ENCODE results near the gene SEC24C.
"Not testable (repeated sequence)": the region's sequence is repeated elsewhere in the genome, so short reads cannot be mapped to it uniquely, and the experiment has no call there.

The SEC24C gene

DNA sequence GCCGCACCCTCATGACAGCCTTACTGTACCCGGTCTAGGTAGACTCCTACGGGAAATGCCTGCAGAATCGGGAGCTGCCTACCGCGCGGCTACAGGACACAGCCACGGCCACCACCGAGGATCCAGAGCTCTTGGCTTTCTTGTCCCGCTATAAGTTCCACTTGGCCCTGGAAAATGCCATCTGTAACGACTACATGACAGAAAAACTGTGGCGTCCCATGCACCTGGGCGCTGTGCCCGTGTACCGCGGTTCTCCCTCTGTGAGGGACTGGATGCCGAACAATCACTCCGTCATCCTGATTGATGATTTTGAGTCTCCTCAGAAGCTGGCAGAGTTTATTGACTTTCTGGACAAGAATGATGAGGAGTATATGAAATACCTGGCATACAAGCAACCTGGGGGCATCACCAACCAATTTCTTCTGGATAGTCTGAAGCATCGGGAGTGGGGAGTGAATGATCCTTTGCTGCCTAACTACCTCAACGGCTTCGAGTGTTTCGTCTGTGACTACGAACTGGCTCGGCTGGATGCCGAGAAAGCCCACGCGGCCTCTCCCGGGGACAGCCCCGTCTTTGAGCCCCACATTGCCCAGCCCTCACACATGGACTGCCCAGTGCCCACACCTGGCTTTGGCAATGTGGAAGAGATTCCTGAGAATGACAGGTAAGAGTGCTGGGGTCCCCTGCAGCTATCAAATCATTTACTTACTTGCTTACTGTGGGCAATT lies 29.1 kb downstream of the SEC24C start:
- no peak for DNase-seq

GRCh38 chr10:73774637-73775036 lies 30.5 kb downstream of the SEC24C start:
- DNase-seq, result no peak

DNA sequence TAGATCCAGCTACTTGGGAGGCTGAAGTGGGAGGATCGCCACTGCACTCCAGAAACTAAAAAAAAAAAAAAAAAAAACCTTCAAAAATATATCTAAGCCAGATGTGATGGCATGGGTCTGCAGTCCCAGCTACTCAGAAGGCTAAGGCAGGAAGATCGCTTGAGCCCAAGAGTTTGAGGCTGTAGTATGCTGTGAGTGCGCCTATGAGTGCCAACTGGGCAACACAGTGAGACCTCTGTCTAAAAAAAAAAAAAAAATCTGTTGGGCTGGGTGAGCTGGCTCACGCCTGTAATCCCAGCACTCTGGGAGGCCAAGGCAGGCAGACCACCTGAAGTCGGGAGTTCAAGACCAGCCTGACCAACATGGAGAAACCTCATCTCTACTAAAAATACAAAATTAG lies 34.8 kb downstream of the SEC24C start:
- DNase-seq, result no peak

DNA sequence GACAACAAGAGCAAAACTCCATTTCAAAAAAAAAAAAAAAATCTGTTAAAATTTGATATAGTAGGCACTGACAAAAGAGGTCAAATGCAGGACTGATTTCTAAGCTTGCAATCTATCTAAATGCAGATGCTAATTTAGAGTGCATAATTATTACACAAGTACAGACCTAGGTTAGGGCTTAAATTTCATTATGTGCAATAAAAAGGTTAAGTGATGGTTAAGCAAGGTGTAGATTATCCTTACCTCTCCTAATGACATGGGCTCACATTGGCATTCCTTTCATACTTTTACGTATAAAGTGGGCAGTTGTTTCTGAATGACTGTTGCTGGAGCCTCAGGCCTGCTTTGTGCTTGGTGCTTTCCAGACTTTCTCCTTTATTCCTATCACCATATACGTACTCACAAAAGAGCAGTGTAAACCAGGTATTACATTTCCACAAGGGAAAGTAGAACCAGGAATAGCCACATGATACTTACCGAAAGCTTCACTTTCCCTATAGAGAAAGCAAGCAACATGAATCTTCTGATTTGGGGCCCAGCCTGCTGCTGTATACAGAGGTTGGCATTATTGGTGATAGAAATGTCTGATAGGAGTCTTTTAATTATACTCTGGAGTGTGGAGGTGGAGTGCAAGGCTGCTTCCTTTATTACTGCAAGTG lies 35.5 kb downstream of the SEC24C start:
- DNase-seq, result no peak

DNA sequence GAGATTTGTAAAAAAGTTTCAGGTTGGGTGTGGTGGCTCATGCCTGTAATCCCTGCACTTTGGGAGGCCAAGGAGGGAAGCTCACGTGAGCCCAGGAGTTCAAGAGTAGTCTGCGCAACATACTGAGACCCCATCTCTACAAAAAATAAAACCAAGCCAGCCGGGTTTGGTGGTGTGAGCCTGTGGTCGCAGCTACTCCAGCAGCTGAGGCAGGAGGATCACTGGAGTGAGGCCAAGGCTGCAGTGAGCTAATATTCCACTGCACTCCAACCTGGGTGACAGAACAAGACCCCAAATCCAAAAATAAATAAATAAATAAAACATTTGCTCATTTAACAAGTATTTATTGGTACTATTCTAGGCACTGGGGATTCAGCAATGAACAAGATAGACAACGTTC lies 36.1 kb downstream of the SEC24C start:
- DNase-seq, result no peak

DNA sequence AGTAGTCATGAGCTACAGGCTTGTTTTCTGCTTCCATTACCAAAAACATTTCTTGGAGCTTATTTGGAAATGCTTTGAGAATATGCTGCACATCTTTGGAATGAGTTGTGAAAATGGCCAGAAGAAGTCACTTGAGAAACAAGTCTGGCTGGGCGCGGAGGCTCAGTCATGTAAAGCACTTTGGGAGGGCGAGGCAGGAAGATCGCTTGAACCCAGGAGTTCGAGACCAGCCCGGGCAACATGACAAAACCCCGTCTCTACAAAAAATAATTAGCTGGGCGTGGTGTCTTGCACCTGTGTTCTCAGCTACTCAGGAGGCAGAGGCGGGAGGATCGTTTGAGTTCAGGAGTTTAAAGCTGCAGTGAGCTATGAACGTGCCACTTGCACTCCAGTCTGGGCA lies 36.8 kb downstream of the SEC24C start:
- DNase-seq, result no peak

- no peak for DNase-seq
Measured at GRCh38 chr10:73781548-73781878, 37.3 kb downstream of the SEC24C start.

DNA sequence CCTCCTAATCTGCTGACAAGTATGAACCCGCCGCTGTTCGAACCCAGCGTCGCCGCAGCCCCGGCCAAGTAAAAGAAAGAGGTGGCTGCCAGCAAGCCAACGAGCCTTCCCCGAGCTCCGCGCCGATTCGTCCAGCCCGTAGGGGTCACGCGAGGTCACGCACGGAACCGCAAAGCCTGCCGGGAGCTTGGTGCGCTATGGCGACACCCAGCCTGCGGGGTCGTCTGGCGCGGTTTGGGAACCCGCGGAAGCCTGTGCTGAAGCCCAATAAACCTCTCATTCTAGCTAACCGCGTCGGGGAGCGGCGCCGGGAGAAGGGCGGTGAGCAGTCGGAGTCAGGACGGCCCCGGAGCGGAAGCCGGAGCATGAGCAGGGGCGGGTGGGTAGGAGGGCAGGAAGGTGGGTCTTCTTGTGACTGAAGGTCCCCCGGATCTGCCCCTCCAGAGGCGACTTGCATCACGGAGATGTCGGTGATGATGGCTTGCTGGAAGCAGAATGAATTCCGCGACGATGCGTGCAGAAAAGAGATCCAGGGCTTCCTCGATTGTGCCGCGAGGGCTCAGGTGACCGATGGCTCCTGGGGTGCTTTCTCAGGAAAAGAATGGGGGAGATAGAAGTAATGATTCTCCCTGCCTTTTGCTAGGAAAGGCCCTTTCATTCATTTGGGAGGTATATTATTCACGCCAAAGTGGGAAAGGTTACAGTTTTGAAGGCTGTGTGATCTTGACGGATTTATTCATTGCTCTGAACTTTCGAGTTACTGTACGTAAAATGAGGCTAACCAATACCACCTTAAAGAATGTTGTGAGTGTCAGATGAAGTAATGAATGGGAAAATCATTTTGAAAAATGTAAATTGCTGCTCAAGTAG lies 37.9 kb downstream of the SEC24C start, which contains the start of gene CHCHD1:
TSS of gene CHCHD1 (plus strand) at position 170 of the 870 bp plus-strand sequence. CDS start at position 198, 28 bp downstream.
- DNase-seq, result peak; percentile 90

DNA sequence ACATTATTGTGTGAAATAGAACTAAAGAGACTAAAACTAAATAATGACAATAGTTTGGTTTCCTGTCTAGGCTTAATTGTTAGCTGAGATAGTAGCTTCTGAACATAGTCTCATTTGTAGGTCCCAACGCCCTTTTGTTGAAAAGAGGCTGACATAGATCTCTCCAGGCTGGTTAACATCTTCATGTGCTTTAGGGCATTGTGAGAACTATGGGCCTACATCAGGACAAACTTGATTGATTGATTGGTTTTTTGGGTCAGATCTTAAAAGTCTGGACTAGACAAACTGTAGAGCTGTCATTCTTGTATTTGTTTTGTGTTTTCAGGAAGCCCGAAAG lies 38.5 kb downstream of the SEC24C start:
- no peak for DNase-seq

DNA sequence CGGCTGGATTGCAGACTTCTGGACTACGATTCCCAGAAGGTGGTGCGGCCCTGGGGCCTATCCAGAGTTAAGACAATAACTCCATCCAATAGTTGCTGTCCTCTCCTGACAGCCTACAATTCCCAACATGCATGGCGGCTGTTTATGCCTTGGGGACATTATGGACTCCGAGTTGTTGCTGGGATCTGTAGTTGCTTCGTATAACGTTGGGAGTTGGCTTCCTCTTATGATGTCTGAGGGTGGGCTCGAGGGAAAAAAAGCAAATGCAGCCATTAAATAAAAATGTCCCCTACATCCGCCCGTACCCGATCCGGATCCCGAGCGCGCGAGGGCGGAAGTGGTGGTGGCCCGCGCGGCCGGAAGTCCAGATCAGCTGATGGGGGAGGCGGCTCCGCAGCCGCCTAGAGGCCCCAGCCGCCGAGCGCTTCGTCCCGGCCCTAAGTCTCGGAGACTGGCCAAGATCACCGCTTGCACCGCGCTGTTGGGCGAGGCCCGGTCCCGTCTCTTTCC lies 41.1 kb downstream of the SEC24C start, which contains the start of gene ZSWIM8:
TSS of gene ZSWIM8 (plus strand) at position 396 of the 510 bp plus-strand sequence. CDS start 273 bp downstream, outside the sequence.
- DNase-seq, result peak; percentile 84

DNA sequence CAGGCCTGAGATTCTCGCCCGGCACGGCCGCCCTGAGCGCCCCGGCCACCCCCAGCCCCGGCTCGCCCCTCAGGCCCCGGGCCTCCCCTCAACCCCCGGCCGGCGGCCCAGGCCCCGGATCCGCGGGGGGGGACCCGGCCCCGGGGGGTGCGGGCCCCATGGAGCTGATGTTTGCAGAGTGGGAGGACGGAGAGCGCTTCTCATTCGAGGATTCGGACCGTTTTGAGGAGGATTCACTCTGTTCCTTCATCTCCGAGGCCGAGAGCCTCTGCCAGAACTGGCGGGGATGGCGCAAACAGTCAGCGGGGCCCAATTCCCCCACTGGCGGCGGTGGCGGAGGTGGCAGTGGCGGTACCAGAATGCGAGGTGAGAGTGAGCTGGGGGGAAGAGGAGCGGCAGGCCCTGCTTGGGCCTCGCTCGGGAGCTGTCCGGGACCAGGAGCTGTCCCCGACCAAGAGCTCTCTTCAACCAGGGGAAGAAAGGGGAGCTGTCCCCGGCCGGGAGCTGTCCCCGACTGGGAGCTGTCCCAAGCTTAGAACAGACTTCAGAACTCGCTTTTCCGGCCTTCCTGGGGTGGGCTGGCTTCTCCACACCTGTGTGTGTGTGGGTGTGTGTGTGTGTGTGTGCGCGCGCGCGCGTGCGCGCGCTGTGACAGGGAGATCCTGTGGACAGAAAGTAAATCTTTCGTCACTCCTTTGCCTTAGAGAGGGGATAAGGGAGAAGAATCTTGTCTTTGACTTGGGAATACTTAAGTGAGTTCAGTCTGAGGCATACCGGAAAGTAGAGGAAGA lies 41.7 kb downstream of the SEC24C start:
- peak; percentile 40 for DNase-seq

- DNase-seq, result no peak
Measured at GRCh38 chr10:73786512-73786885, 42.3 kb downstream of the SEC24C start.

DNA sequence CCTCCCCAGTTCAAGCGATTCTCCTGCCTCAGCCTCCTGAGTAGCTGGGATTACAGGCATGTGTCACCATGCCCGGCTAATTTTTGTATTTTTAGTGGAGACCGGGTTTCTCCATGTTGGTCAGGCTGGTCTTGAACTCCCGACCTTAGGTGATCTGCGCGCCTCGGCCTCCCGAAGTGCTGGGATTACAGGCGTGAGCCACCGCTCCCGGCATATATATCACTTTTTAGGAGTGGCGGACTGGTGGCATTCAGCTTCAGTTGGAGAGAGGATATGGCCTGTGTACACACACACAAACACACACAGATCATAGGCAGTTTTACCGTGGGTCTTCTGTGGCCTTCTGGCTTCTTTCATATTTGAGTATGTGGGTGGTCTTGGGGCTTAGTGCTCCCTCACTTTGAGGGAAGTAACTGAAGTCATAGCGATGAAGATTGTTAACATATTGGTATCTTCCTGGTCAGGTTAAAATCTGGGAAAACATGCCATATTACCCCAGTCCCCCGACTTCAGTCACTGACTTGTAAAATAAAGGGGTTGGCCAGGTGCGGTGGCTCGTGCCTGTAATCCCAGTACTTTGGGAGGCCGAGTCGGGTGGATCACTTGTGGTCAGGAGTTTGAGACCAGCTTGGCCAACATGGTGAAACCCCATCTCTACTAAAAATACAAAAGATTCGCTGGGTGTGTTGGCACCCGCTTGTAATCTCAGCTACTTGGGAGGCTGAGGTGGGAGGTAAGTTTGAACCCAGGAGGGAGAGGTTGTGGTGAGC lies 43.0 kb downstream of the SEC24C start:
- DNase-seq, result not testable (repeated sequence)

- no peak for DNase-seq
Measured at GRCh38 chr10:73788864-73789658, 44.9 kb downstream of the SEC24C start.

- no peak for DNase-seq
Measured at GRCh38 chr10:73789659-73790055, 45.5 kb downstream of the SEC24C start.

DNA sequence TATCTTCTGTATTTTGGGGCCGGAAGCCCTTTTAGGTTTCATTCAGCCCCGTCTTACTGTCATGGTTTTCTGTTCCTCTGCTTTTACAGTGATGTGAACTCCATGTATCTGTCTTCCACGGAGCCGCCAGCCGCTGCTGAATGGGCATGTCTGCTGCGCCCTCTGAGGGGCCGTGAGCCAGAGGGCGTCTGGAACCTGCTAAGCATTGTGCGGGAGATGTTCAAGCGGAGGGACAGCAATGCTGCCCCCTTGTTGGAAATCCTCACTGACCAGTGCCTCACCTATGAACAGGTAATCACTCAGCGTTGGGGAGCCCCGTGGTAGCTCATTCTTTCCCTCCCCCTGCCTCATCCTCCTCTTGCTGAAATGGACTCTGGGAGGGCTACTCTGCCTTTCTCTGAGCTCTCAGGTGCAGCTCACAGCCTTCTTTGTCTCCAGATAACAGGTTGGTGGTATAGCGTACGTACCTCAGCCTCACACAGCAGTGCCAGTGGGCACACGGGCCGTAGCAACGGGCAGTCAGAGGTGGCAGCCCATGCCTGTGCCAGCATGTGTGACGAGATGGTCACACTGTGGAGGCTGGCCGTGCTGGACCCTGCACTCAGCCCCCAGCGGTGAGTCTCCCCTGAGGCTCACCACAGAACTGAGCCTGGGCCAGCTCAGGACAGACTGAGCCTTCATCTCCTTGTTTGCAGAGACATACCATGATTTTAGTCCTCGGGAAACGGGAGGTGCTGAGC lies 46.9 kb downstream of the SEC24C start:
- DNase-seq, result no peak

DNA sequence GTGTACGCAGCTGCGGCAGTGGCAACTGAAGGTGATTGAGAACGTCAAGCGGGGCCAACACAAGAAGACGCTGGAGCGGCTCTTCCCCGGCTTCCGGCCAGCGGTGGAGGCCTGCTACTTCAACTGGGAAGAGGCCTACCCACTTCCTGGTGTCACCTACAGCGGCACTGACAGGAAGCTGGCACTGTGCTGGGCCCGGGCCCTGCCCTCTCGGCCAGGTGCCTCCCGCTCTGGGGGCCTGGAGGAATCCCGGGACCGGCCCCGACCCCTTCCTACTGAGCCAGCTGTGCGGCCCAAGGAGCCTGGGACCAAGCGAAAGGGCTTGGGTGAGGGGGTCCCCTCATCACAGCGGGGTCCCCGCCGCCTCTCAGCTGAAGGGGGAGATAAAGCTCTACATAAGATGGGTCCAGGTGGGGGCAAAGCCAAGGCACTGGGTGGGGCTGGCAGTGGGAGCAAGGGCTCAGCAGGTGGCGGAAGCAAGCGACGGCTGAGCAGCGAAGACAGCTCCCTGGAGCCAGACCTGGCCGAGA lies 47.8 kb downstream of the SEC24C start:
- DNase-seq, result no peak

DNA sequence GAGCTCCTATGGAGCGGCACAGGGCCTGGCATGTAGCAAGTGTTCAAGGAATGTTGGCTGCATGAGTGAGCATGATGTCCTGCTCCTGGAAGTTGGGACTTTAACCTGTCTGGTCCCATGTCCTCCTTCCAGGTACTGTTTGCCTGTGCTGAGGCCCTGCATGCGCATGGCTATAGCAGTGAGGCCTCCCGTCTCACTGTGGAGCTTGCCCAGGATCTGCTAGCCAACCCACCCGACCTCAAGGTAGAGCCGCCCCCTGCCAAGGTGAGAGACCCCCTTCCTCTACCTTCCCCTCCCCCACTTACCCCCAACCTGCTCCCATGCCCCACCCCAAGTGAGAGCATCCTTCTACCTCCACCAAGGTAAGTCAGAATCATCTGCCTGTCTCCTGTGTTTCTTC lies 49.3 kb downstream of the SEC24C start:
- no peak for DNase-seq

- not testable (repeated sequence) for DNase-seq
Measured at GRCh38 chr10:73795491-73795890, 51.3 kb downstream of the SEC24C start.

- DNase-seq, result not testable (repeated sequence)
Measured at GRCh38 chr10:73796035-73796434, 51.9 kb downstream of the SEC24C start.

All from activated gamma-delta T cell treated with Interleukin-2 at 50 U/mL for 16 hours (primary cell).